GM19193 (cell line): ENCODE results near the gene DKC1.

Experiments
- POLR2A ChIP-seq: IDR thresholded peaks from 4 replicates; pipeline ENCODE4 v1.6.1; 2011; ENCODE audit not compliant: insufficient read depth, insufficient read length; ENCODE audit errors: extremely low read depth

The DKC1 gene

GRCh38 chrX:154762537-154763296, at the start of gene DKC1:
Gene DKC1 (plus strand): TSS chrX:154762864. CDS start chrX:154762966, 102 bp downstream.
- TF ChIP-seq POLR2A = peak; percentile 57

DNA sequence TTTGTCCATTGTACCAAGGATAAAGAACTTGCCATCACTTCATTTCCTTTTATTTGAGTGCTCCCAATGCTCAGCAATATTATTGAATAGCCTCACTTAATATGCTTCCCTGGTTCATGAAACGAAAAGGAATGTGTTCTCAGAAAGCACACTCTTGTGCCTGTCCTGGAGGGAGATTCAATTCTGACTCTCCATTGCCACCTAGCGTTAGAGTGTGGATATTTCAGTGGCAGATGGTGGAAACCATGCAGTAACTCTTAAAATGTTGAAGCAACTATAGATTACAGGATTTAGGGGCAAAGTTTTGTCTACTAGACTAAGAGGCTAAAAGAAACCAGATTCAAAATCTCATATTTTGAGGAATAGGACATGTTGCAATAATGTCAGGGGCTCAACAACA, 47.7 kb upstream of the DKC1 start:
- no peak for TF ChIP-seq POLR2A

GRCh38 chrX:154715825-154716224, 46.8 kb upstream of the DKC1 start:
- TF ChIP-seq POLR2A = no peak

DNA sequence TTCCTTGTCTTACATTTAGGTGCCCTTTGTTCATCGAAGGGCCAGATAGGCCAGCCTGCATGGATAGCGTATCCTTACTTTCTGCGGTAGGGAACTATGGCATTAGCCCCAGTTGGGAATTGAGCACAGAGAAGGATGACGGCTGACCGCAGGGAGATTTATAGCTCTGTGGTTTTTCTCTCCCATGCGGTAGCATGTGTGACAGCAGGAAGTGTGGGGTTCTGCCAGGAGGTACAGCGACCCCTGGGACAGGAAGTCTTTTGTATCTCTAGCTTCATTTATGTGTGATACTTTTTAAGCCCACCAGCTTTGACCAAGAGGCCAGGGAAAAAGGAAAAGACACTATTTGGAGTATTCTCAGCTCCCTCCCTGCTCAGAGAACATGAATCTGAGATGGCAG, 44.8 kb upstream of the DKC1 start:
- no peak for TF ChIP-seq POLR2A

- TF ChIP-seq POLR2A = no peak
Observed at GRCh38 chrX:154718616-154719015, 44.0 kb upstream of the DKC1 start.

GRCh38 chrX:154719132-154719675, 43.5 kb upstream of the DKC1 start:
- no peak for TF ChIP-seq POLR2A

GRCh38 chrX:154720067-154720466, 42.6 kb upstream of the DKC1 start:
- no peak for TF ChIP-seq POLR2A

- TF ChIP-seq POLR2A = no peak
Observed at GRCh38 chrX:154721155-154721554, 41.5 kb upstream of the DKC1 start.

DNA sequence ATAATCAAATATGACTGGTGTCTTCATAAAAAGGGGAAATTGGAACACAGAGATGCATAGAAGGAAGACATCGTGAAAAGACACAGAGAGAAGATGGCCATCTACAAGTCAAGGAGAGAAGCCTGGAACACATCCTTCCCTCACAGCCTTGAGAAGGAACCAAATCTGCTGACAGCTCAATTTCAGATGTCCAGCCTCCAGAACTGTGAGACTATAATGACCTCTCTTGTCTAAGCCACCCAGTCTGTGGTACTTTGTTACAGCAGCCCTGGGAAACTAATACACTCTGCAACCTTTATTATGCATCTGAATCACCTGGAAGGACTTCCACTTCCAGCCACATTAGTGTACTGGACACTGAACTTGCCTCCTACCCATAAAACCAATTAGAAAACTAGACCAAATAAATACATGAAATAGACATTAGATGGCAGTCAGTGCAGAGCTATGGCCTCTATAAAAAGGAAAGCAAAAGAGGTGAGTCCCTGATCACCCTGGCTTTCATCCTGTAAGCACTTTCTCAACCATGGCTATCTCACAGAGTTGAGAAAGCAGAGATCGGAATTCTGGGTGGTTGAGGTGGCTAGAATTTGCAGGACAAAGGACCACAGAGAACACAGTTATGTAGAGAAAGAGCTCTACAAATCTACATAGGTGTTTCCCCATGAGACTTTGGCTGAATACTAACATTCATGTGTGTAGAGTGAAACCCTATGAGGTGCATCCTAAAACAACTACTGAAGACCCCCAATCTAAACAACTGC, 37.5 kb upstream of the DKC1 start:
- no peak for TF ChIP-seq POLR2A

DNA sequence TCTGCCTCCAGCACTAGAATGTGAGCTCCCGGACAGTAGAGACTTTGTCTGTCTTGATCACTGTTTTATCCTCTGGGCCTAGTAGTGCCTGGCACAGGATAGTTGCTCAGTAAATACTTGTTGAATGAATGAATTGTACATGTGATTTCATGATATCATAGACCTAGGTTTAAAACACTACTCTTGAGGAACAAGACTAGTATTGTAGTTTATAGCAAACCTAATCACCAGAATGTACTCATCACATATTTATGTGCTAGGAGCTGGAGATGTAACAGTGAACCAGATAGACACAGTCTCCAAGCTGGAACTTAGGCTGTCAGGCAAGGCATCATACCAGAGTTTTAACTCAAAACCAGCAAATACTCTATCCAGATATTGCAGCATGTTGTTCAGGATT, 35.2 kb upstream of the DKC1 start:
- TF ChIP-seq POLR2A = no peak

DNA sequence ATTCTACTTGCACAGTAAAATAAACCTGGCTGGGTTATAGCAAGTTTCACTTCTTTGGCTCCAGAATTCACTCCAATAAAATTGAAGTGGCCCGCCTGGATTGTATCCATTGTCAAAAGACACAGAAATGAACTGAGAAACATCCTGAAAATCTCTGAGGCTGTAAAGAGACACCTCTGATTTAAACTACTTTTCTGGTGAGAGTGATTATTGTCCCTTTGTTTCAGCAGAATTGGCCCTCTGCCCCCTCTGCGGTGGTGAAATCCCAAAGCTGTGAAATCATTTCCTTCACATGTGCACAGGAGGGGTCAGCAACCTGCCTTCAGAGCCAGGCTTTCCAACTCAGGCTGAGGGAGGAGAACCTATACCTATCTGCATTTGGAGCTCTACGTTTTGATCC, 34.8 kb upstream of the DKC1 start:
- TF ChIP-seq POLR2A = no peak

- TF ChIP-seq POLR2A = no peak
Observed at GRCh38 chrX:154728431-154729190, 34.1 kb upstream of the DKC1 start.

GRCh38 chrX:154729439-154729838, 33.2 kb upstream of the DKC1 start:
- TF ChIP-seq POLR2A = no peak

DNA sequence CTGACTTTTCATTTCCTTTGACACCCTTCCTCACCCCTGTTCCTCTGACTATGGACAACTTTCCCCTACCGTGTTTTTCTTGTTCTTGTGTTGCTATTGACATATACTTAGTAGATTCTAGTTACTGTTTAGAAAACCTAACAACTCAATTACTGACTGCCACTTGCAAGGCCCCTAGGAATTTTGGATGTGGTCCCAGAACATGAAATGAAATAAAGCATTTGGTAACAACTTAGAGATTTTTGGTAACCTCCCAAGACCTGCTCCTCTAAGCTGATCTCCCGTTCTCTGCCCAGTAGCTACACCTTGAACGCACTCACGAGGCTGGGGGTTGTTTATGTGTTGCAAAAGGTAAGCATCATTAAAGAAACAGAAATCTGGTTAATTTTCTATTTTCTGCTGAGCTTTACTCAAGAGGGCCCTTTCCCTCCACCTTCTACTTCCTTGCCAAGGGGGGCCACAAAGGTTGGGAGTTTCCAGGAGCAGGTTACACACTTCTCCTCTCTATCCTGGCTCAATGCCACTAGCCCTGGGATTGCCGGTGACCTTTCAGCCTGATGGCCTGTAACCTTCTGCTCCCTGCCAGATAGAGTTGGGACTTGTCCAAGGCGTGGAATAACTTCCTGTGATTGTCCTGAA, 32.3 kb upstream of the DKC1 start:
- no peak for TF ChIP-seq POLR2A

- no peak for TF ChIP-seq POLR2A
Observed at GRCh38 chrX:154731184-154731583, 31.5 kb upstream of the DKC1 start.

DNA sequence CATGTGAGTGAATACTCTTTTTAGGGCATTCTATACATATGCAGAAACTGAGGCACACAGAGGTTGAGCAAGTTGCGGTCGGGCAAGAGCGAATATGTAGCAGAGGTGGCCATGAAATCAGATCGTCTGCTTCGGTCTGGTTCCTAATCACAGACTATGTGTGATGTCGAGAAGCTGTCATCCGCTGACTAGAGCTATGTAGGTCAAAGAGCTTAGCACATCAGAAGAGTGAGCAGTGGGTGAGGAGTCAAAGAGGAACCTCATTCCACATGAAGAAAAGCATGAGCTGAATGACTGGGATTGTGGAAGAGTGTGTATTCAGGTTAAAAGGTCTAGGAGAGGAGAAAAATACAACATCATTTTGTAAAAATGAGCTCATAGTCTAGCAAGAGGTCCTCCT, 30.8 kb upstream of the DKC1 start:
- no peak for TF ChIP-seq POLR2A
